ENCODE data around the gene C3orf22.

DNA sequence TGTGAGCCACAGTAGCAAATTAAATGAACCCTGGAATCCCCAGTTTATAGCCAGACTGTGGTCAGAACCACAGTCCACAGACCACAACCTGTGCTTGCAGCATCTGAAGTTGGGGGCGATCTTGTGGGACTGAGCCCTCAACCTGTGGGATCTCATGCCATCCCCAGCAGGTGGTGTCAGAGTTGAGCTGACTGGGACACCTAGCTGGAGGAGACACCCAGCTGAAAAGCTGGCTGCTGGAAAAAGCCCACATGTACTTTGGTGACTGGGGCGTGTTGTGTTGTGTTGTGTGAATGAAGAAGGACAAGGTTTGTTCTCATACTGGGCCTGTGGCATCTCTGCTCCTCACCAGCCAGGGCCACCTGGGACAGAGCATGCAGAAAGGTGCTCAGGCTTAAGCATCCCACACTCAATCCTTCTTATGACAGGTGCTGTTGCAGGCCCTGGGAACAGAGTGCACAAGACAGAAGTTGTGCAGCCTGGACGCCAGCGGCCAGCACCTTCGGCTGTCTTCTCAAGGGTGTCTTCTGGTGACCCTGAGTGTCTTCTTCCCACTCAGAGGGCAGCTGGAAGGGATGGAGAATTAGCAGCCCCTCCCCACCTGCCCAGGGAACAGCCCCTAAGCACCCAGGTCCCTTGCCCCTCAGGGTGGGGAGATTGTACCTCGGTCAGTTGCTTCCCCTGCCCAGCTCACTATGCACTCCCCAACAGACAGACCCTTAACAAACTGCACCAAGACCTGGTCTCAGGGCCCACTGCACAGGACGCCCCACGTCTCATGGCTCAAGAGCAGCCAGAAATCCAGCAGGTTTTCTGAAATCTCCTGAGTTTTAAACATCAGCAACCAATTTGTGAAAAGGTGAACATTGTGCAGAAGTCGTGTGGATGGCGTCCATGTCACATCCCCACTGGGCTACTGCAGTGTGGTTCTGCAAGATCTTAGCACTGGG lies 39.0 kb downstream of the C3orf22 start:
- TF ChIP-seq FOXP2 (optimal IDR thresholded peaks at IDR 0.05; ENCODE audit: borderline replicate concordance, extremely low read depth, extremely low read length, insufficient read depth) (no peak), POLR2AphosphoS5 (IDR thresholded peaks at IDR 0.05; ENCODE audit: low read depth, low read length) (no peak), TAF1 (IDR thresholded peaks at IDR 0.05; ENCODE audit: borderline replicate concordance, insufficient read depth, low read length) (no peak)
- TF ChIP-seq, protein P1, sequence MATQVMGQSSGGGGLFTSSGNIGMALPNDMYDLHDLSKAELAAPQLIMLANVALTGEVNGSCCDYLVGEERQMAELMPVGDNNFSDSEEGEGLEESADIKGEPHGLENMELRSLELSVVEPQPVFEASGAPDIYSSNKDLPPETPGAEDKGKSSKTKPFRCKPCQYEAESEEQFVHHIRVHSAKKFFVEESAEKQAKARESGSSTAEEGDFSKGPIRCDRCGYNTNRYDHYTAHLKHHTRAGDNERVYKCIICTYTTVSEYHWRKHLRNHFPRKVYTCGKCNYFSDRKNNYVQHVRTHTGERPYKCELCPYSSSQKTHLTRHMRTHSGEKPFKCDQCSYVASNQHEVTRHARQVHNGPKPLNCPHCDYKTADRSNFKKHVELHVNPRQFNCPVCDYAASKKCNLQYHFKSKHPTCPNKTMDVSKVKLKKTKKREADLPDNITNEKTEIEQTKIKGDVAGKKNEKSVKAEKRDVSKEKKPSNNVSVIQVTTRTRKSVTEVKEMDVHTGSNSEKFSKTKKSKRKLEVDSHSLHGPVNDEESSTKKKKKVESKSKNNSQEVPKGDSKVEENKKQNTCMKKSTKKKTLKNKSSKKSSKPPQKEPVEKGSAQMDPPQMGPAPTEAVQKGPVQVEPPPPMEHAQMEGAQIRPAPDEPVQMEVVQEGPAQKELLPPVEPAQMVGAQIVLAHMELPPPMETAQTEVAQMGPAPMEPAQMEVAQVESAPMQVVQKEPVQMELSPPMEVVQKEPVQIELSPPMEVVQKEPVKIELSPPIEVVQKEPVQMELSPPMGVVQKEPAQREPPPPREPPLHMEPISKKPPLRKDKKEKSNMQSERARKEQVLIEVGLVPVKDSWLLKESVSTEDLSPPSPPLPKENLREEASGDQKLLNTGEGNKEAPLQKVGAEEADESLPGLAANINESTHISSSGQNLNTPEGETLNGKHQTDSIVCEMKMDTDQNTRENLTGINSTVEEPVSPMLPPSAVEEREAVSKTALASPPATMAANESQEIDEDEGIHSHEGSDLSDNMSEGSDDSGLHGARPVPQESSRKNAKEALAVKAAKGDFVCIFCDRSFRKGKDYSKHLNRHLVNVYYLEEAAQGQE (IDR thresholded peaks at IDR 0.05; ENCODE audit: insufficient read depth in 1 of 2, low read depth in 2 of 2, low read length in 2 of 2) = no peak
